ENCODE measurements around the gene ARL3.

ARL3 gene

GRCh38 chr10:102633287-102633686 is 80.9 kb downstream of the ARL3 start:
- TF ChIP-seq, protein P1, sequence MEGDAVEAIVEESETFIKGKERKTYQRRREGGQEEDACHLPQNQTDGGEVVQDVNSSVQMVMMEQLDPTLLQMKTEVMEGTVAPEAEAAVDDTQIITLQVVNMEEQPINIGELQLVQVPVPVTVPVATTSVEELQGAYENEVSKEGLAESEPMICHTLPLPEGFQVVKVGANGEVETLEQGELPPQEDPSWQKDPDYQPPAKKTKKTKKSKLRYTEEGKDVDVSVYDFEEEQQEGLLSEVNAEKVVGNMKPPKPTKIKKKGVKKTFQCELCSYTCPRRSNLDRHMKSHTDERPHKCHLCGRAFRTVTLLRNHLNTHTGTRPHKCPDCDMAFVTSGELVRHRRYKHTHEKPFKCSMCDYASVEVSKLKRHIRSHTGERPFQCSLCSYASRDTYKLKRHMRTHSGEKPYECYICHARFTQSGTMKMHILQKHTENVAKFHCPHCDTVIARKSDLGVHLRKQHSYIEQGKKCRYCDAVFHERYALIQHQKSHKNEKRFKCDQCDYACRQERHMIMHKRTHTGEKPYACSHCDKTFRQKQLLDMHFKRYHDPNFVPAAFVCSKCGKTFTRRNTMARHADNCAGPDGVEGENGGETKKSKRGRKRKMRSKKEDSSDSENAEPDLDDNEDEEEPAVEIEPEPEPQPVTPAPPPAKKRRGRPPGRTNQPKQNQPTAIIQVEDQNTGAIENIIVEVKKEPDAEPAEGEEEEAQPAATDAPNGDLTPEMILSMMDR (IDR thresholded peaks at IDR 0.05; ENCODE audit: borderline replicate concordance, control extremely low read depth, extremely low read depth, insufficient read depth, missing control alignments): no peak
- no peak for DNase-seq (ENCODE audit: low spot score)
- in situ Hi-C loops (cut with MboI; ENCODE audit: low sequenced_read_pairs, unreplicated experiment): no loop called here

DNA sequence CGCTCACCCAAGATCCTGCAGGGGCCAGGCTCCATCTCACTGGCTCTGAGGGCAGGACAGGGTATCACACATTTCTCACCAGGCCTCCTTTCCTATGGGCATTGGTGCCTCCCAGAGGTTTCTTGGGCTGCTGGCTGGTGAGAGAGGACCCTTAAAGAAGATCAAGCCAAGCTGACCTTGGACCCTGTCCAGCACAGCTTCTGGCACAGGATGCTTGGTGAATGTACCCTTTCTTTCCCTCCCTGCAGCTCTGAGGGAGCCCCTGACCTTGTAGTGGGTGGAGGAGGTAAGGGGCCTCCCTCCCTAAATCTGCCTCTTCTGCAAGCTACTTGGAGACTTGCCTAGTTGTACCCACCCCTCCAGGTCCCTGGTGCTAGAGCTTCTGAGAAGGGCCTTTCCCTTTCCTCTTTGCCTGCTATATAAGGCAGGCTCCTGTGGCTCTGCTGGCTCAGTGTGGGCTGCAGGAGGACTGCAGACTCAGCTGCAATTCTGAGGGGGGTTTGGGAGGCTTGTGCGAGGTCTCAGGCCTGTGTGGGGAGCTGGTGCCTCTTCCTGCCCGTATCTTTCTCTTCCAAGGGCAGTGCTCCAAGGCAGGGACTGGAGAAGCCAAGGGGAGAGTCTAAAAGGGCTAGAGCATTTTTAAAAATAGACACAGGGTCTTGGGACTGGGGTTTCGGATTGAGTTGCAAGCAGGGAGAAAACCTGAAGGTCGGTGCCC is 81.6 kb downstream of the ARL3 start:
- in situ Hi-C loops (cut with MboI; ENCODE audit: low sequenced_read_pairs, unreplicated experiment): no loop called here
- DNase-seq (ENCODE audit: low spot score): no peak
- TF ChIP-seq, protein P1 (IDR thresholded peaks at IDR 0.05; ENCODE audit: borderline replicate concordance, control extremely low read depth, extremely low read depth, insufficient read depth, missing control alignments): no peak

DNA sequence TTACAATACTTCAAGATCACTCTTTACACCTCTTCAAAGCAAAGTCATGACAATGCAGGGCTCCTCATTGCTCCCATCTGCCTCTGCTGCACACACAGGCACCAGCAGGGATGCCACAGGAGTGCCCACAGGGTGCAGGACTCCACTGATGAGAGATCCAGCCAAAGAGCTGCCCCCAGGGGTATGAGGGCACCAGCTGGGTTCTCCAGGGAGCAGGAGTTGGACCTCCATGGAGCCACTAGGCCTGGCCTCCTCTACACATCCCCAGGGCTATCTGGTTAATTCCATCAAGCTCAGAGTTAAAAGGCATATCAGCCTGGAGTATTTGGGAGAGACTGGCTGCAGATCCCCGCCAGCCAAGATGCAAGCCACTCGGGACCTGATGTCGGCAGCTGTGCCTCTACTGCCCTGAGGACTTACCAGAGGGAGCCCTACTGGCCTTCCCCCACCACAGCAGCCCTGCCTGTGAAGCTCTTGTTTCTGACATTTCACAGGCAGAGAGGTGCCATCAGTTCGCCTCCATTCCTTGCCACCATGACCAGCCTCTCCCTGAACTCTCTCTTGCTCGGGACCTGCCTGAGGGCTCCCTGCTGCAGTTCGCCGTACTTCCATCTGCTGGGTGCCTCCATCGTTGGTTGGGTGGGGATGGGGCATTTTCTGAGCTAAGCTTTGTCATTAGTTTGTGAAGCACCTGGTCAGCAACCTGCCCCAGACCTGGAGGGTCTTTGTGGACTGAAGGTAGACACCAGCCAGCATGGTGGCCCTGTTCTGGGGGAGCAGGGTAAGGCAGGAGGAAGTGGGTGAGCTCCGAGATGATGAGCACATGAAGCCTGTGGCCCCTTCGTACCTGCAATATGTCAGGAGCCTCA is 82.4 kb downstream of the ARL3 start:
- in situ Hi-C loops (cut with MboI; ENCODE audit: low sequenced_read_pairs, unreplicated experiment): no loop called here
- DNase-seq (ENCODE audit: low spot score): no peak
- TF ChIP-seq, protein P1 (IDR thresholded peaks at IDR 0.05; ENCODE audit: borderline replicate concordance, control extremely low read depth, extremely low read depth, insufficient read depth, missing control alignments): no peak

GRCh38 chr10:102630663-102631062 is 83.5 kb downstream of the ARL3 start:
- in situ Hi-C loops (cut with MboI; ENCODE audit: low sequenced_read_pairs, unreplicated experiment): no loop called here
- no peak for DNase-seq (ENCODE audit: low spot score)
- TF ChIP-seq, protein P1 (IDR thresholded peaks at IDR 0.05; ENCODE audit: borderline replicate concordance, control extremely low read depth, extremely low read depth, insufficient read depth, missing control alignments): no peak

DNA sequence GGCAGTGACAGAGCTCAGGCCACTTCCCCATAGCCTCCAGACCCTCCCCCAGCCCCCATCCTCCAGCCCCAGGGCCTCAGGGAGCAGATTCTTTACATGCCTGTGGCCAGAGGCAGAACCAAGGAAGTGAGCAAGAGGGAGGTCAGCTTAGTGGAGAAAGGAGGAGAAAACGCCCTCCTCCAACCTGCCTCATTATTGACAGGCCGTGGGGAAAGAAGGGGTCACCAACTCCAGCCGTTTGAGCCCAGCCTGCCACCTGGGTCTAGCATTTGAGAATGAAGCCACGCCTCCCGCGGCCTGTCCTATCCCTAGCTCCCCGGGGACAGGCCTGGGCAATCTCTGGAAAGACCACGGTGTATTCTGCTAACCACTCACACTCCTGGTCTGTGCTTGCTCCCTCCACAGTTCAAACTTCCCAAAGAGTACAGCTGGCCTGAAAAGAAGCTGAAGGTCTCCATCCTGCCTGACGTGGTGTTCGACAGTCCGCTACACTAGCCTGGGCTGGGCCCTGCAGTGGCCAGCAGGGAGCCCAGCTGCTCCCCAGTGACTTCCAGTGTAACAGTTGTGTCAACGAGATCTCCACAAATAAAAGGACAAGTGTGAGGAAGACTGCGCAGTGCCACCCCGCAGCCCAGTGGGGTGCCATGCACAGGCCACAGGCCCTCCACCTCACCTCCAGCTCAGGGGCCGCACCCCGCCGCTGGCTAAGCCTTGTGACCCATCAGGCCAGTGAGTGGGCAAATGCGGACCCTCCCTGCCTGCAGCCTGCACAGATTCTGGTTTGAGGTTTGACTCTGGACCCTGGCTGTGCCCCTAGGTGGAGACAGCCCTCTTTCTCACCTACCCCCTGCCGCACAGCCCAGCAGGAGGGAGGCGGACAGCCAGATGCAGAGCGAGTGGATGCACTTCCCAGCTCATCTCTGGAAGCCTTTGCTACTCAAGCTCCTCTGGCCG is 84.3 kb downstream of the ARL3 start:
- DNase-seq (ENCODE audit: low spot score): no peak
- TF ChIP-seq, protein P1 (IDR thresholded peaks at IDR 0.05; ENCODE audit: borderline replicate concordance, control extremely low read depth, extremely low read depth, insufficient read depth, missing control alignments): no peak
- in situ Hi-C loops (cut with MboI; ENCODE audit: low sequenced_read_pairs, unreplicated experiment): no loop called here

DNA sequence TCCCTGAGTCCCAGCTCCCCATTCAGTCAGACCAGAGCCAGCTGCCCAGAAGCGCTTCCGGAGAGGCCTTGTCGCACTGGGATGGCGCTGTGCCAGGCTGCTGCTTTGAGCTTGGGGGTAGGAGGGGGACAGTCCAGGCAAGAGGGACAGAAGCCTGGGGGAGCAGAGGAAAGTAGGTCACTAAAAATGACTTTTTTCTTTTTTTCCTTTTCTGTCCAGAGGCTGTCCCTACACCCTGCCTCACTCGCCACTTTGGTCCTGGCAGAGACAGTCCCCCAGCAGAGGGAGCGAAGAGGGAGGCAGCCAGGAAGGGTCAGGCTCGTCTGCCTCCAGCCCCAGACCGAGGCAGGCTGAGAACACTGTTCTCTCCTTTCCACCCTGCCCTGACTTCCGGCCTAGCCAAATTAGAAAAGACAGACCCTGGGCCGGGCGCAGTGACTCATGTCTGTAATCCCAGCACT is 85.7 kb downstream of the ARL3 start:
- DNase-seq (ENCODE audit: low spot score): no peak
- TF ChIP-seq, protein P1 (IDR thresholded peaks at IDR 0.05; ENCODE audit: borderline replicate concordance, control extremely low read depth, extremely low read depth, insufficient read depth, missing control alignments): no peak
- in situ Hi-C loops (cut with MboI; ENCODE audit: low sequenced_read_pairs, unreplicated experiment): no loop called here

Data from GM13976 (cell line).